Measurements from ENCODE around the gene SNN. TPM values are rescaled to one million over a fixed set of nuclear protein-coding genes. Genes with fewer than 3 reads are reported as not detected.

The SNN gene
- total RNA-seq, 4 donors from 2014 or later: 30.7 to 66.9 (median 33.6) TPM

DNA sequence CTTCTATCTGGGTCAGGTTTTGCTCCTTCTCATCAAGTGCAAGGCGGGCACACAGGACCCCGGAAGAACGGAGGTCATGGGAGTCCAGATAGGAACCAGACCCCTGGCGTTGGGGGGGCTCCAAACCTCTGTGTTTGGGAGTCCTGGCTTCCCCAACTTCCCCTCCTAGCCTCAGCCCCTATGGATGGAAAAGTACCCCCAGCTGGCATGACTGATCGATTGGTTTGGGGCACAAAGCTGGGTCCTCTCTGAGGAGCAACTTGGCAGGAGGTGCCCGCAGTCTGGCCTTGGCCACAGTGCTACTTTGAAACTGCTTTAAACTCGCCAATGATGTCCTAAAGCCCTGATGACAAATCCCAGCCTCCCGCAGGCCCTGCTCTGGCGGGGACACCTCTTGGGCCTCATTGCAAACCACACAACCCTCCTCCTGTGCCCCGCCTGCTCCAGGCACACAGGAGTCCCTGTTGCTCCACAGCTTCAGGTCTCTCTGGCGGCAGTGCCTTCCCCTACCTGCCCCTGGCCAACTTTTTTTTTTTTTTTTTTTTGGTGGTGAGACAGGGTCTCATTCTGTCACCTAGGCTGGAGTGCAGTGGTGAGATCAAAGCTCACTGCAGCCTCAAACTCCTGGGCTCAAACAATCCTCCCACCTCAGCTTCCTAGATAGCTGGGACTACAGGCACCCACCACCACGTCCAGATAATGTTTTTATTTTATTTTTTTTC is 38.0 kb upstream of the SNN start:
- H3K27ac ChIP-seq (replicated peaks in 1 of 4): peak overlapping the region; percentile 53 to 70 (median 64)
- H3K4me3 ChIP-seq: no peak overlapping the region
- TF ChIP-seq POLR2A (IDR thresholded peaks at IDR 0.05; ENCODE audit: low read depth) (no peak), EP300 (IDR thresholded peaks at IDR 0.05) (no peak), POLR2AphosphoS5 (IDR thresholded peaks at IDR 0.05) (no peak)
- TF ChIP-seq, protein P1, sequence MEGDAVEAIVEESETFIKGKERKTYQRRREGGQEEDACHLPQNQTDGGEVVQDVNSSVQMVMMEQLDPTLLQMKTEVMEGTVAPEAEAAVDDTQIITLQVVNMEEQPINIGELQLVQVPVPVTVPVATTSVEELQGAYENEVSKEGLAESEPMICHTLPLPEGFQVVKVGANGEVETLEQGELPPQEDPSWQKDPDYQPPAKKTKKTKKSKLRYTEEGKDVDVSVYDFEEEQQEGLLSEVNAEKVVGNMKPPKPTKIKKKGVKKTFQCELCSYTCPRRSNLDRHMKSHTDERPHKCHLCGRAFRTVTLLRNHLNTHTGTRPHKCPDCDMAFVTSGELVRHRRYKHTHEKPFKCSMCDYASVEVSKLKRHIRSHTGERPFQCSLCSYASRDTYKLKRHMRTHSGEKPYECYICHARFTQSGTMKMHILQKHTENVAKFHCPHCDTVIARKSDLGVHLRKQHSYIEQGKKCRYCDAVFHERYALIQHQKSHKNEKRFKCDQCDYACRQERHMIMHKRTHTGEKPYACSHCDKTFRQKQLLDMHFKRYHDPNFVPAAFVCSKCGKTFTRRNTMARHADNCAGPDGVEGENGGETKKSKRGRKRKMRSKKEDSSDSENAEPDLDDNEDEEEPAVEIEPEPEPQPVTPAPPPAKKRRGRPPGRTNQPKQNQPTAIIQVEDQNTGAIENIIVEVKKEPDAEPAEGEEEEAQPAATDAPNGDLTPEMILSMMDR (IDR thresholded peaks at IDR 0.05): no peak
- H3K9me3 ChIP-seq: no peaks in the 10 kb centered on the region
- H3K27me3 ChIP-seq: no peaks in the 10 kb centered on the region
- H3K36me3 ChIP-seq: no peaks in the 10 kb centered on the region
- peaks cover 10 to 47% (median 40%) of the 10 kb centered on the region in 4 donors for H3K4me1 ChIP-seq
- WGBS: 87% methylated on average over 10 of the region's 12 CpGs
- no peak for DNase-seq (ENCODE audit: extremely low spot score)
- intact Hi-C loops (cut with DNase I): no loop called here

DNA sequence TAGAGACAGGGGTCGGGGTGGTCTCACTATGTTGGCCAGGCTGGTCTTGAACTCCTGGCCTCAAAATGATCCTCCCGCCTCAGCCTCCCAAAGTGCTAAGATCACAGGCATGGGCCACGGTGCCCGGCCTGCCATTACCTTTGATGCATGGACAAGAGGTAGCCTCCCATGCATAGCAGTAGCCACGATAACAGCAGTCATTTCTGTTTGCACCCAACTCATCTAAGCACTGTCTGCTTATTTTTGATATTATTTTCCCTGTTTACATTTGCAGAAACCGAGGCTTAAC is 37.5 kb upstream of the SNN start:
- intact Hi-C loops (cut with DNase I): no loop called here
- H3K27ac ChIP-seq (replicated peaks in 1 of 4): peak overlapping the region in 1 of 4 donors; percentile 53

DNA sequence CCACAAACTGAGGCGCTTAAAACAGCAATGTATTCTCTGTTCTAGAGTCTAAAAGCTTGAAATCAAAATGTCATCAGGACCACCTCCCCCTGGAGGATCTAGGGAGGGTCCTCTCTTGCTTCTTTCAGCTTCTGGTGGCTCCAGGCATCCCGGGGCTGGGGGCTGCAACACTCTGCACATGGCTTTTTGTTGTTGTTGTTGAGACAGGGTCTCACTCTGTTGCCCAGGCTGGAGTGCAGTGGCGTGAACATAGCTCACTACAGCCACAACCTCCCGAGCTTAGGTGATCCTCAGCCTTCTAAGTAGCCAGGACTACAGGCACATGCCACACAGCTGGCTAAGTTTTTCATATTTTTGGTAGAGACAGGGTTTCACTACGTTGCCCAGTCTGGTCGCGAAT is 37.0 kb upstream of the SNN start:
- intact Hi-C loops (cut with DNase I): no loop called here

More for the DNA sequence above, 37.5 kb upstream of the SNN start:
- Histone ChIP-seq H3K27me3 (no peaks in the 10 kb centered on the region), H3K36me3 (no peaks in the 10 kb centered on the region), H3K4me1 (peaks cover 10 to 47% (median 40%) of the 10 kb centered on the region in 4 donors), H3K4me3 (no peak overlapping the region), H3K9me3 (no peaks in the 10 kb centered on the region)
- no peak for TF ChIP-seq POLR2A (IDR thresholded peaks at IDR 0.05; ENCODE audit: low read depth)
- no peak for TF ChIP-seq POLR2AphosphoS5 (IDR thresholded peaks at IDR 0.05)
- TF ChIP-seq EP300 (IDR thresholded peaks at IDR 0.05): no peak
- TF ChIP-seq, protein P1 (IDR thresholded peaks at IDR 0.05): no peak
- WGBS: 98% methylated on average over 6 of the region's 6 CpGs
- no peak for DNase-seq (ENCODE audit: extremely low spot score)

DNA sequence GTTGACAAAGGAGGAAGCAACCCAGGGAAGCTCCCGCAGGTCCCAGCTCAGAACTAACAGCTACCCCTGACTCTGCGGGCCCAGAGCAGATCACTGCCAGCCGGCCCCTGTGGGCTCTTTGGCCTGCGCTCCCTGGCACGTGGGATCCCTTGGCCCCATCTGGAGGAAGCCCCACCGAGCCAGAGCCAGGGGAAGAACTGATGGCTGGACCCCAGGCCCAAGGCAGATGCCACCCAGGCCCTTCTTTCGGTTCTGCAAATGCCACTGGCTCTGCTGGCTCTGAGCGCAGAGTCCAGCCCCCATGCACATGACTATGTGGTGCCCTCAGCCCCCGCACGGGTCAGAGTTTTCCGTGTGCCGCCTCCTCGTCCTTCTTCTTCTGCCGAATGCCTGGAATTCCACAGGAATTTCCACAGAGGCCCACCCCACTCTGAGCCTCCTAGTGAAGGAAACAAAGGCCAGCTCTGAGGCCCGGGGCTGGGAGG is 35.8 kb upstream of the SNN start:
- intact Hi-C loops (cut with DNase I): no loop called here
- peak overlapping the region; percentile 68 to 73 (median 71) for H3K27ac ChIP-seq (replicated peaks in 1 of 4)
- 24% methylated on average over 14 of the region's 15 CpGs for WGBS
- no peaks in the 10 kb centered on the region for H3K9me3 ChIP-seq
- no peak for DNase-seq (ENCODE audit: extremely low spot score)
- no peaks in the 10 kb centered on the region for H3K36me3 ChIP-seq
- peak; percentile 61 to 64 for TF ChIP-seq POLR2AphosphoS5 (IDR thresholded peaks at IDR 0.05)
- TF ChIP-seq POLR2A (IDR thresholded peaks at IDR 0.05; ENCODE audit: low read depth): no peak
- TF ChIP-seq, protein P1 (IDR thresholded peaks at IDR 0.05): no peak
- TF ChIP-seq EP300 (IDR thresholded peaks at IDR 0.05): no peak
- peak overlapping the region in 2 of 4 donors; percentile 4 to 32 for H3K4me3 ChIP-seq
- H3K4me1 ChIP-seq: peaks cover 10 to 47% (median 37%) of the 10 kb centered on the region in 4 donors
- H3K27me3 ChIP-seq: no peaks in the 10 kb centered on the region

More for the DNA sequence above, 37.0 kb upstream of the SNN start:
- Histone ChIP-seq H3K4me1 (peaks cover 10 to 47% (median 40%) of the 10 kb centered on the region in 4 donors), H3K4me3 (no peak overlapping the region), H3K36me3 (no peaks in the 10 kb centered on the region), H3K27ac (replicated peaks in 1 of 4) (no peak overlapping the region), H3K9me3 (no peaks in the 10 kb centered on the region), H3K27me3 (no peaks in the 10 kb centered on the region)
- no peak for TF ChIP-seq POLR2A (IDR thresholded peaks at IDR 0.05; ENCODE audit: low read depth)
- no peak for TF ChIP-seq EP300 (IDR thresholded peaks at IDR 0.05)
- TF ChIP-seq, protein P1 (IDR thresholded peaks at IDR 0.05): no peak
- TF ChIP-seq POLR2AphosphoS5 (IDR thresholded peaks at IDR 0.05): no peak
- 91% methylated on average over 7 of the region's 7 CpGs for WGBS
- DNase-seq (ENCODE audit: extremely low spot score): no peak
